LNCaP clone FGC (cell line): ENCODE results near the gene SGIP1.
A peak's percentile ranks its signal among the peaks of the same experiment; 100 is the strongest.
"Not testable (repeated sequence)": the region's sequence is repeated elsewhere in the genome, so short reads cannot be mapped to it uniquely, and the experiment has no call there.

Experiments used
- DNase-seq: peaks from one replicate; pipeline ENCODE4 v3.0.0-alpha.2; 2011; ENCODE audit warnings: low read depth
- H3K4me3 ChIP-seq: 2 replicates; pipeline ENCODE4 v1.5.1; 2011; ENCODE audit warnings: mild to moderate bottlenecking, low read depth, low read length, control low read depth
- TF ChIP-seq, protein P1 (sequence below): IDR thresholded peaks from 2 replicates; pipeline ENCODE4 v1.5.1; 2012; ENCODE audit warnings: mild to moderate bottlenecking; ENCODE audit not compliant: control insufficient read depth, insufficient read depth; ENCODE audit errors: extremely low read depth

The SGIP1 gene

GRCh38 chr1:66711420-66711819 lies 177.5 kb downstream of the SGIP1 start:
- TF ChIP-seq, protein P1, sequence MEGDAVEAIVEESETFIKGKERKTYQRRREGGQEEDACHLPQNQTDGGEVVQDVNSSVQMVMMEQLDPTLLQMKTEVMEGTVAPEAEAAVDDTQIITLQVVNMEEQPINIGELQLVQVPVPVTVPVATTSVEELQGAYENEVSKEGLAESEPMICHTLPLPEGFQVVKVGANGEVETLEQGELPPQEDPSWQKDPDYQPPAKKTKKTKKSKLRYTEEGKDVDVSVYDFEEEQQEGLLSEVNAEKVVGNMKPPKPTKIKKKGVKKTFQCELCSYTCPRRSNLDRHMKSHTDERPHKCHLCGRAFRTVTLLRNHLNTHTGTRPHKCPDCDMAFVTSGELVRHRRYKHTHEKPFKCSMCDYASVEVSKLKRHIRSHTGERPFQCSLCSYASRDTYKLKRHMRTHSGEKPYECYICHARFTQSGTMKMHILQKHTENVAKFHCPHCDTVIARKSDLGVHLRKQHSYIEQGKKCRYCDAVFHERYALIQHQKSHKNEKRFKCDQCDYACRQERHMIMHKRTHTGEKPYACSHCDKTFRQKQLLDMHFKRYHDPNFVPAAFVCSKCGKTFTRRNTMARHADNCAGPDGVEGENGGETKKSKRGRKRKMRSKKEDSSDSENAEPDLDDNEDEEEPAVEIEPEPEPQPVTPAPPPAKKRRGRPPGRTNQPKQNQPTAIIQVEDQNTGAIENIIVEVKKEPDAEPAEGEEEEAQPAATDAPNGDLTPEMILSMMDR: peak; percentile 34
- H3K4me3 ChIP-seq: no peak overlapping the region
- DNase-seq: no peak

DNA sequence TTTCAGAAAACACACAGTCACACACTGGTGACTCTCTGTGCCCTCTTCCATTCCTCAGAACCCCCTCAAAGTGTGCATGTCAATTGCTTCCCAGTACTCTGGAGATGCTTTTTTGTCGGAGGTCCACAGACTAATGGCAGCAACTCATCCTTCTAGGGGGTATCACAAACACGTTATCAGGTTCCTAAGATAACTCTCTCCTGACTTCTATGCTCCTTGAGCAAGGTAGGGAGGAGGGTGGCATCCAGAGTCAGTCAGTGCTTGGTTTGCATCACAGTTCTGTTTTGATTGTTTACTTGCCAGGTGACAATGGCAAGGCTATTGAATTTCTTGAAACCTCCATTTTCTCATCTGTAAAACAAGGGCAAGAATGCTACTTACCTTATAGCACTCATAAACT lies 178.9 kb downstream of the SGIP1 start:
- no peak for DNase-seq
- no peak overlapping the region for H3K4me3 ChIP-seq

GRCh38 chr1:66723985-66724384 lies 190.0 kb downstream of the SGIP1 start:
- no peak for DNase-seq
- H3K4me3 ChIP-seq: no peak overlapping the region
- TF ChIP-seq, protein P1: no peak

More for the DNA sequence above, 178.9 kb downstream of the SGIP1 start:
- TF ChIP-seq, protein P1: no peak

GRCh38 chr1:66725885-66726665 lies 192.1 kb downstream of the SGIP1 start:
- peak; percentile 30 for DNase-seq
- TF ChIP-seq, protein P1: peak; percentile 89
- no peak overlapping the region for H3K4me3 ChIP-seq

DNA sequence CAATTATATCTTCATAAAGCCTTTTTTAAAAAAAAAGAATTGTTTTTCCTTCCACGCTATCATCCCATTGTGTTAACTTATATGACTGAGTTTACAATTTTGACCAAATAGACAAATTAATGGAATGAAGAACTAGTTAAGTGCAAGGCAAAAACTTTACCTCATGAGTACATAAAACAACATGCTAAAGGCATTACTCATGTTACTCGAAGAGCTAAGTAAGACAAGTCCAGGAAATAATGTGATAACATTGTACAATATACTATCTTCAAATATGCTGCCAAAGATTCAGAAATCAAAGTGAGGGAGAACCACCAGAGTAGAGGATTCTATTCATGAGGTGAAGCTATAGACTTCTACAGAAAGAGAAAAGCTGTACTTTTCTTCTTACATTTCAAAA lies 194.1 kb downstream of the SGIP1 start:
- TF ChIP-seq, protein P1: no peak
- DNase-seq: no peak
- no peak overlapping the region for H3K4me3 ChIP-seq

DNA sequence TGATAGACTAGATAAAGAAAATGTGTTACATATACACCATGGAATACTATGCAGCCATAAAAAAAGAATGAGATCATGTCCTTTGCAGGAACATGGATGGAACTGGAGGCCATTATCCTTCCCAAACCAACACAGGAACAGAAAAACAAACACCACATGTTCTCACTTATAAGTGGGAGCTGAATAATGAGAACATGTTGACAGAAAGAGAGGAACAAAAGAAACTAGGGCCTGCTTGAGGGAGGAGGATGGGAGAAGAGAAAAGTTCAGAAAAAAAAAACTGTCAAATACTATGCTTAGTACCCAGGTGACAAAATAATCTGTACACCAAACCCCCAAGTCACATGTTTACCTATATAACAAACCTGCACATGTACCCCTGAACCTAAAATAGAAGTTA lies 194.8 kb downstream of the SGIP1 start:
- not testable (repeated sequence) for H3K4me3 ChIP-seq, DNase-seq

DNA sequence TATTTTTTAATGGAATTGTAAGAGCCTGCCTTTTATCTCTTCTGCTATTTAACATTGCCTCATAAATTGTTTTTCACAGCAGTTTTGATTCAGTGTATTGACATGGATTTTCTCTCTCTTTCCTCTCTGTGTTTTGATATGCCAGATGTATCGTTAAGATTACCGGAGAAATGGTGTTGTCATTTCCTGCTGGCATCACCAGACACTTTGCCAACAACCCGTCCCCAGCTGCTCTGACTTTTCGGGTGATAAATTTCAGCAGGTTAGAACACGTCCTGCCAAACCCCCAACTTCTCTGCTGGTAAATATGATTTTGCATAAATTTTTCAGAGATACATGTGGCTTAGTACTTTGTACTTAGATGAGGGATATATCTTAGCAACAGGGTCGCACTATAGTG lies 195.2 kb downstream of the SGIP1 start:
- DNase-seq: no peak
- TF ChIP-seq, protein P1: no peak
- no peak overlapping the region for H3K4me3 ChIP-seq
